ENCODE results near the gene PRICKLE1. TPM values are rescaled to one million over a fixed set of nuclear protein-coding genes. Genes with fewer than 3 reads are reported as not detected.
A peak's percentile ranks its signal among the peaks of the same experiment; 100 is the strongest.

The PRICKLE1 gene
- polyA plus RNA-seq, 1 donor from 2014 or later: 20.6 TPM

- Histone ChIP-seq H3K4me3 (ENCODE audit: low read length) (peak overlapping the region; percentile 93), H3K27me3 (ENCODE audit: insufficient read depth, low read depth, low read length) (no peaks in the 10 kb centered on the region), H4K20me1 (ENCODE audit: insufficient read depth) (no peaks in the 10 kb centered on the region)
Observed at GRCh38 chr12:42588524-42589464, 752 bp downstream of the PRICKLE1 start.

GRCh38 chr12:42587601-42588523, 1.7 kb downstream of the PRICKLE1 start:
- TF ChIP-seq POLR2AphosphoS5 (IDR thresholded peaks at IDR 0.05) (peak; percentile 10), MXI1 (conservative IDR thresholded peaks at IDR 0.05; ENCODE audit: poor library complexity, severe bottlenecking) (no peak), RAD21 (conservative IDR thresholded peaks at IDR 0.05) (no peak), EZH2 (IDR thresholded peaks at IDR 0.05; ENCODE audit: borderline replicate concordance, insufficient read depth, low read length, poor library complexity, severe bottlenecking) (no peak), SMC3 (conservative IDR thresholded peaks at IDR 0.05; ENCODE audit: poor library complexity) (peak; percentile 40), TAF1 (IDR thresholded peaks at IDR 0.05; ENCODE audit: low read depth) (no peak), EP300 (conservative IDR thresholded peaks at IDR 0.05; ENCODE audit: poor library complexity, severe bottlenecking) (no peak), CTCF (IDR thresholded peaks at IDR 0.05; ENCODE audit: poor library complexity, severe bottlenecking) (no peak), REST (IDR thresholded peaks at IDR 0.05; ENCODE audit: borderline replicate concordance) (peak; percentile 12)
- Histone ChIP-seq H3F3A (ENCODE audit: insufficient read depth, low read length, poor library complexity, severe bottlenecking) (peaks cover 3% of the 10 kb centered on the region), H3K9ac (ENCODE audit: low read length) (peak overlapping the region; percentile 87), H3K4me3 (ENCODE audit: low read length) (peak overlapping the region; percentile 93), H3K36me3 (ENCODE audit: insufficient read depth, low read length) (no peaks in the 10 kb centered on the region), H3K9me2 (ENCODE audit: insufficient read depth, low read length) (no peaks in the 10 kb centered on the region), H2AFZ (ENCODE audit: low read depth, low read length) (peak overlapping the region; percentile 1), H4K20me1 (ENCODE audit: insufficient read depth) (no peaks in the 10 kb centered on the region), H3K27ac (ENCODE audit: low read length) (peak overlapping the region; percentile 84), H3K79me2 (replicated peaks; ENCODE audit: insufficient read depth, low read length) (peaks cover 54% of the 10 kb centered on the region), H3K9me3 (ENCODE audit: low read length) (no peaks in the 10 kb centered on the region), H3K4me2 (ENCODE audit: low read length) (peak overlapping the region; percentile 84), H3K27me3 (ENCODE audit: insufficient read depth, low read depth, low read length) (no peaks in the 10 kb centered on the region)

More at GRCh38 chr12:42588524-42589464, 752 bp downstream of the PRICKLE1 start:
- Histone ChIP-seq H3K27ac (ENCODE audit: low read length) (peak overlapping the region; percentile 84), H3K4me2 (ENCODE audit: low read length) (peak overlapping the region; percentile 84), H3K79me2 (replicated peaks; ENCODE audit: insufficient read depth, low read length) (peaks cover 49% of the 10 kb centered on the region), H3K9ac (ENCODE audit: low read length) (peak overlapping the region; percentile 87), H3K36me3 (ENCODE audit: insufficient read depth, low read length) (no peaks in the 10 kb centered on the region), H2AFZ (ENCODE audit: low read depth, low read length) (peak overlapping the region; percentile 21), H3K9me2 (ENCODE audit: insufficient read depth, low read length) (no peaks in the 10 kb centered on the region), H3F3A (ENCODE audit: insufficient read depth, low read length, poor library complexity, severe bottlenecking) (peaks cover 3% of the 10 kb centered on the region), H3K9me3 (ENCODE audit: low read length) (no peaks in the 10 kb centered on the region)
- TF ChIP-seq CTCF (IDR thresholded peaks at IDR 0.05; ENCODE audit: poor library complexity, severe bottlenecking) (peak; percentile 71), TAF1 (IDR thresholded peaks at IDR 0.05; ENCODE audit: low read depth) (no peak), RAD21 (conservative IDR thresholded peaks at IDR 0.05) (peak; percentile 85), SMC3 (conservative IDR thresholded peaks at IDR 0.05; ENCODE audit: poor library complexity) (peak; percentile 85), MXI1 (conservative IDR thresholded peaks at IDR 0.05; ENCODE audit: poor library complexity, severe bottlenecking) (no peak), EP300 (conservative IDR thresholded peaks at IDR 0.05; ENCODE audit: poor library complexity, severe bottlenecking) (peak; percentile 16)
